OCI-LY1 (cell line): ENCODE results near the gene ANP32A.

Experiments used
- H2AFZ ChIP-seq: fragments of 200-600 bp; sonication (generic), shearing (Covaris generic); 2 replicates; pipeline ENCODE4 v1.6.0; 2014; ENCODE audit warnings: antibody characterized with exemption, mild to moderate bottlenecking, low read length
- H3F3A ChIP-seq: fragments of 200-600 bp; sonication (generic), shearing (Covaris generic); 2 replicates; pipeline ENCODE4 v1.6.0; 2014; ENCODE audit warnings: mild to moderate bottlenecking, antibody characterized with exemption, low read length, moderate library complexity; ENCODE audit not compliant: insufficient read depth
- H3K27ac ChIP-seq: fragments of 200-600 bp; sonication (generic); 2 replicates; pipeline ENCODE4 v1.5.1; 2014; ENCODE audit warnings: low read length, mixed run types, mild to moderate bottlenecking, low read depth; ENCODE audit not compliant: poor library complexity, severe bottlenecking
- H3K27me3 ChIP-seq: fragments of 200-600 bp; sonication (generic); 2 replicates; pipeline ENCODE4 v1.6.0; 2014; ENCODE audit warnings: antibody characterized with exemption, mild to moderate bottlenecking, low read length, moderate library complexity; ENCODE audit not compliant: insufficient read depth
- H3K36me3 ChIP-seq: fragments of 200-600 bp; sonication (generic); 2 replicates; pipeline ENCODE4 v1.6.1; 2014; ENCODE audit warnings: mild to moderate bottlenecking, antibody characterized with exemption, low read length, moderate library complexity, mixed read lengths; ENCODE audit not compliant: insufficient read depth
- H3K4me1 ChIP-seq: fragments of 200-600 bp; sonication (generic); 2 replicates; pipeline ENCODE4 v1.5.1; 2014; ENCODE audit warnings: mild to moderate bottlenecking, low read length, moderate library complexity; ENCODE audit not compliant: insufficient read depth, severe bottlenecking
- H3K4me2 ChIP-seq: fragments of 200-600 bp; sonication (generic), shearing (Covaris generic); 2 replicates; pipeline ENCODE4 v1.6.1; 2014; ENCODE audit warnings: low read length
- H3K4me3 ChIP-seq: fragments of 200-600 bp; sonication (generic); 2 replicates; pipeline ENCODE4 v1.5.1; 2014; ENCODE audit warnings: low read length, low read depth, mild to moderate bottlenecking, mixed read lengths; ENCODE audit not compliant: poor library complexity, severe bottlenecking
- H3K79me2 ChIP-seq: fragments of 200-600 bp; shearing (Covaris generic); 2 replicates; pipeline ENCODE4 v1.6.1; 2016; ENCODE audit warnings: mixed run types, low read length, mixed read lengths; ENCODE audit not compliant: insufficient read depth
- H3K9ac ChIP-seq: fragments of 200-600 bp; sonication (generic), shearing (Covaris generic); 2 replicates; pipeline ENCODE4 v1.6.1; 2014; ENCODE audit warnings: mild to moderate bottlenecking, low read length, mixed read lengths
- H3K9me2 ChIP-seq: fragments of 200-600 bp; sonication (generic), shearing (Covaris generic); 2 replicates; pipeline ENCODE4 v1.6.1; 2014; ENCODE audit warnings: low read depth, mild to moderate bottlenecking, low read length, mixed read lengths
- H3K9me3 ChIP-seq: fragments of 200-600 bp; shearing (Covaris generic); 2 replicates; pipeline ENCODE4 v1.6.1; 2014; ENCODE audit warnings: low read length, mixed read lengths
- H4K20me1 ChIP-seq: fragments of 200-600 bp; sonication (generic), shearing (Covaris generic); 2 replicates; pipeline ENCODE4 v1.6.0; 2016; ENCODE audit warnings: mild to moderate bottlenecking, low read length; ENCODE audit not compliant: insufficient read depth
- EZH2 ChIP-seq: fragments of 200-600 bp; sonication (generic), shearing (Covaris generic); IDR thresholded peaks from 2 replicates; pipeline ENCODE4 v1.8.0; 2017; ENCODE audit warnings: borderline replicate concordance, mixed run types, mild to moderate bottlenecking, antibody characterized with exemption, low read length, moderate library complexity, mixed read lengths
- TF ChIP-seq, protein P1 (sequence below): fragments of 200-600 bp; sonication (generic), shearing (Covaris generic); IDR thresholded peaks from 2 replicates; pipeline ENCODE4 v1.5.1; 2017; ENCODE audit warnings: mild to moderate bottlenecking, antibody characterized with exemption, low read length, moderate library complexity, mixed read lengths

Gene ANP32A

DNA sequence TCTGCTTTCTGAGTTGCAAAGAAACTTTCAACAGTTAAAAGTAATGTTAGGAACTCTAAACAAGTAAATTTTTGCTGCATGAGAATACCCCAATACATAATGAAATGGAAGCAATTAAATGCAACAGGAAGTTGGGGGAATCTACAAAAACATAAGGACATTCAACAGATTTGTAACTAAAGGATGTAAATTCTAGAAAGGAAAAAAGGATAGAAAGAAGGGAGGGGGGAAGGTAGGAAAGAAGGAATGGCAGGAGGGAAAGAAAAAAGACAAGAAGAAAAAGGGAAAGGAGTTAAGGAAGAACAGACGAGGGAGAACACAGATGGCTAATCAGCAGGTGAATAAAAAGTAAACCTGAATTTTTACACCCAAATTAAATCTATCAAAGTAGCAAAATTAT, 22.3 kb upstream of the ANP32A start:
- Histone ChIP-seq H3K4me2 (no peak overlapping the region), H3K79me2 (no peaks in the 10 kb centered on the region), H3K36me3 (no peaks in the 10 kb centered on the region)

DNA sequence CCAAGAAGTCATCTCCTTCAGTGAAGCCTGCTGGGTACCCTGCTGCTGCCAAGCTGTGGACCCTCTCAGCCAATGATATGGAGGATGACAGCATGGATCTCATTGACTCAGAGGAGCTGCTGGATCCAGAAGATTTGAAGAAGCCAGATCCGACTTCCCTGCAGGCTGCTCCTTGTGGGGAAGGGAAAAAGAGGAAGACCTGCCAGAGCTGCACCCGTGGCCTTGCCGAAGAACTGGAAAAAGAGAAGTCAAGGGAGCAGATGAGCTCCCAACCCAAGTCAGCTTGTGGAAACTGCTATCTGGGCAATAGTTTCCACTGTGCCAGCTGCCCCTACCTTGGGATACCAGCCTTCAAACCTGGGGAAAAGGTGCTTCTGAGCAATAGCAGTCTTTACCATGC, 13.7 kb upstream of the ANP32A start:
- no peak overlapping the region for H2AFZ ChIP-seq

More for the DNA sequence above, 22.3 kb upstream of the ANP32A start:
- Histone ChIP-seq H3K4me1 (peaks cover 22% of the 10 kb centered on the region), H3K4me3 (no peak overlapping the region), H3K9me3 (no peaks in the 10 kb centered on the region), H2AFZ (no peak overlapping the region), H3K27me3 (no peaks in the 10 kb centered on the region; the same call in 1 of the 2 replicates), H3F3A (no peaks in the 10 kb centered on the region), H3K27ac (no peak overlapping the region), H3K9me2 (no peaks in the 10 kb centered on the region), H4K20me1 (no peaks in the 10 kb centered on the region), H3K9ac (no peak overlapping the region)
- no peak for TF ChIP-seq EZH2
- TF ChIP-seq, protein P1, sequence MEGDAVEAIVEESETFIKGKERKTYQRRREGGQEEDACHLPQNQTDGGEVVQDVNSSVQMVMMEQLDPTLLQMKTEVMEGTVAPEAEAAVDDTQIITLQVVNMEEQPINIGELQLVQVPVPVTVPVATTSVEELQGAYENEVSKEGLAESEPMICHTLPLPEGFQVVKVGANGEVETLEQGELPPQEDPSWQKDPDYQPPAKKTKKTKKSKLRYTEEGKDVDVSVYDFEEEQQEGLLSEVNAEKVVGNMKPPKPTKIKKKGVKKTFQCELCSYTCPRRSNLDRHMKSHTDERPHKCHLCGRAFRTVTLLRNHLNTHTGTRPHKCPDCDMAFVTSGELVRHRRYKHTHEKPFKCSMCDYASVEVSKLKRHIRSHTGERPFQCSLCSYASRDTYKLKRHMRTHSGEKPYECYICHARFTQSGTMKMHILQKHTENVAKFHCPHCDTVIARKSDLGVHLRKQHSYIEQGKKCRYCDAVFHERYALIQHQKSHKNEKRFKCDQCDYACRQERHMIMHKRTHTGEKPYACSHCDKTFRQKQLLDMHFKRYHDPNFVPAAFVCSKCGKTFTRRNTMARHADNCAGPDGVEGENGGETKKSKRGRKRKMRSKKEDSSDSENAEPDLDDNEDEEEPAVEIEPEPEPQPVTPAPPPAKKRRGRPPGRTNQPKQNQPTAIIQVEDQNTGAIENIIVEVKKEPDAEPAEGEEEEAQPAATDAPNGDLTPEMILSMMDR, result no peak

DNA sequence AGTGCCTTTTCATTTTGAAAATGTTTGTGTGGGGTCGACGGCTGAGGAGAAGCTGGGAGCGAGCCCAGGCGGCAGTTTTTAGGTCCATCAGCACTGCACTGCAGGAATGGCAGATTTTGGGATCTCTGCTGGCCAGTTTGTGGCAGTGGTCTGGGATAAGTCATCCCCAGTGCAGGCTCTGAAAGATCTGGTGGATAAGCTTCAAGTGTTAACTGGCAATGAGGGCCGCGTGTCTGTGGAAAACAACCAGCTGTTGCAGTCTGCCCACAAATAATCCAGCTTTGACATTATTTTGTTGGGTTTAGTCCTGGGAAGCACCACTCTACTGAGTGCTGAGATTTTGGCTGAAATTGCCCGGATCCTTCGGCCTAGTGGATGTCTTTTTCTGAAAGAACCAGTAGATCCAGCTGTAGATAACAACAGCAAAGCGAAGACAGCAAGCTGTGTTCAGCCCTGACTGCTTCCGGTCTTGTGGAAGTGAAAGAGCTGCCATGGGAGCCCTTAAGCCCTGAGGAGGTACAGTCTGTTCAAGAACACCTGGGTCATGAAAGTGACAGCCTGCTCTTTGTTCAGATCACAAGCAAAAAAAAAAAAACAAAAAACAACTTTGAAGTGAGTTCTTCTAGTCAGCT, 13.1 kb upstream of the ANP32A start:
- peak overlapping the region; percentile 70 for H3K27ac ChIP-seq
- H3K9ac ChIP-seq, result no peak overlapping the region
- no peak overlapping the region for H2AFZ ChIP-seq
- H3K9me2 ChIP-seq, result no peaks in the 10 kb centered on the region
- H3K4me3 ChIP-seq, result no peak overlapping the region
- no peaks in the 10 kb centered on the region for H3F3A ChIP-seq
- H3K36me3 ChIP-seq, result no peaks in the 10 kb centered on the region
- no peak for TF ChIP-seq EZH2
- TF ChIP-seq, protein P1, result no peak
- H3K79me2 ChIP-seq, result no peaks in the 10 kb centered on the region
- peaks cover 31% of the 10 kb centered on the region for H3K4me1 ChIP-seq
- H3K4me2 ChIP-seq, result peak overlapping the region; percentile 17; the same call in 1 of the 2 replicates
- no peaks in the 10 kb centered on the region for H4K20me1 ChIP-seq
- H3K27me3 ChIP-seq, result no peaks in the 10 kb centered on the region; the same call in 1 of the 2 replicates
- peaks cover 8% of the 10 kb centered on the region; the same call in 1 of the 2 replicates for H3K9me3 ChIP-seq

More for the DNA sequence above, 13.7 kb upstream of the ANP32A start:
- Histone ChIP-seq H3K9ac (no peak overlapping the region), H3F3A (no peaks in the 10 kb centered on the region), H3K9me3 (peaks cover 8% of the 10 kb centered on the region; the same call in 1 of the 2 replicates), H3K4me1 (peaks cover 28% of the 10 kb centered on the region), H3K79me2 (no peaks in the 10 kb centered on the region), H3K9me2 (no peaks in the 10 kb centered on the region), H3K27me3 (no peaks in the 10 kb centered on the region; the same call in 1 of the 2 replicates), H3K4me3 (no peak overlapping the region), H3K4me2 (peak overlapping the region; percentile 17; the same call in 1 of the 2 replicates), H3K36me3 (no peaks in the 10 kb centered on the region), H3K27ac (peak overlapping the region; percentile 70), H4K20me1 (no peaks in the 10 kb centered on the region)
- TF ChIP-seq, protein P1, result no peak
- TF ChIP-seq EZH2, result no peak
